ENCODE data around the gene NDUFA7.
"Not testable (repeated sequence)": the region's sequence is repeated elsewhere in the genome, so short reads cannot be mapped to it uniquely, and the experiment has no call there.

NDUFA7 gene

DNA sequence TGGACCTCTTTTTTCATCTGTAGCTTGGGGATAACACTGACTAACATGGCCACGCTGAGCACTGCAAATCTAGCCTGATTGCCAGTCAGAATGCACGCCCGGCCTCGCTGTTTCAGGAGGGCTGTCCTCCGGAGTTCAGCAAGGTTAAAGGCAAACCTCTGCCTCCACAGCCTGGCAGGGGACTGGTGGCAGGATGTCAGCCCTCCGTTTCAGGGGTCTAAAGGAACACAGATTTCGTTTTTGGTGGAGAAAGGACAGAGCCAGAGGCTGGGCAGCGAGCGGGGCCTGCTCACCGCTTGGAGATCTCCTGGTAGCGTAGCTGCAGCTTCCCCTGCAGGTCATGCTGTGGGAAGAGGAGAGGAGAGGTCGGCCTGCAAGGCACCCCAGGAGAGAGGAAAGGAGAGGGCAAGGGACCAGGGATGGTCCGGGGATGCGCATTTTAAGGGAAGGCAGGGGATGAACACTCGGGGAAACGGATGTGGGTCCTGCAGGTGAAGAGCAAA, 560 bp downstream of the NDUFA7 start:
- in situ Hi-C loops (cut with MboI; ENCODE audit: low sequenced_read_pairs), result no loop called here

DNA sequence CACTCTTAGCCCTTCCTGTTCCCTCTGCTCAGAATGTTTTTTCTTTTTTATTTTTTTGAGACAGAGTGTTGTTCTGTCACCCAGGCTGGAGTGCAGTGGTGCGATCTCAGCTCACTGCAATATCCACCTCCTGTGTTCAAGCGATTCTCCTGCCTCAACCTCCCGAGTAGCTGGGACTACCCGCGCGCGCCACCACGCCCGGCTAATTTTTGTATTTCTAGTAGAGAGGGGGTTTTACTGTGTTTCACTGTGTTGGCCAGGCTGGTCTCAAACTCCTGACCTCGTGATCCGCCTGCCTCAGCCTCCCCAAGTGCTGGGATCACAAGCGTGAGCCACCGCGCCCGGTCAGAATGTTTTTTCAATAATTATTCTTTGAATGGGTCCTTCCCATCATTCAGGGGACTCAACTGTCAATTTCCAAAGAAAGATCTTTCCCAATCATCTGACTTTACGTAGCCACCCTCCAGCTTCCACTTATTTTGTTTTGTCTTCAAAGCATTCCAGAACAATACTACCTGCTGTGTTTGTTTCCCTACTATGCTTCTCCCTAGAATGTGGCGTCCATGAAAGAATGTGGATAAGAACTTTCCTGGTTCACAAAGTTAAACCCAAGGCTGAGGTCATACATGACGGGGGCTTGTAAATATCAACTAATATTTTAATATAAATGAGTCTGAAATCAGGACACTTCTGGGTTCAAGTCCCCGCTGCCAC, 1.2 kb downstream of the NDUFA7 start:
- in situ Hi-C loops (cut with MboI; ENCODE audit: low sequenced_read_pairs), result no loop called here

DNA sequence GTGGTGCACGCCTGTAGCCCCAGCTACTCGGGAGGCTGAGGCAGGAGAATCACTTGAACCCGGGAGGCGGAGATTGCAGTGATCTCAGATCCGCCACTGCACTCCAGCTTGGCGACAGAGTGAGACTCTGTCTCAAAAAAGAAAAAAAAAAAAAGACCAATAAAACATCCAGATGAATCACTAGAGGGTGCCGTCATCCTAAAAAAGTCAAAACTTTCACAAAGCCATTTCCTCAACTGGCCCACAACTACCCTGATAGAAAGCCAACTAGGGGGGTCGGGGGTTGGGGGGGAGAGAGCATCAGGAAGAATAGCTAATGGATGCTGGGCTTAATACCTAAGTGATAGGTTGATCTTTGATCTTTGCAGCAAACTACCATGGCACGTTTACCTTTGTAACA, 2.3 kb downstream of the NDUFA7 start:
- in situ Hi-C loops (cut with MboI; ENCODE audit: low sequenced_read_pairs), result not testable (repeated sequence)

DNA sequence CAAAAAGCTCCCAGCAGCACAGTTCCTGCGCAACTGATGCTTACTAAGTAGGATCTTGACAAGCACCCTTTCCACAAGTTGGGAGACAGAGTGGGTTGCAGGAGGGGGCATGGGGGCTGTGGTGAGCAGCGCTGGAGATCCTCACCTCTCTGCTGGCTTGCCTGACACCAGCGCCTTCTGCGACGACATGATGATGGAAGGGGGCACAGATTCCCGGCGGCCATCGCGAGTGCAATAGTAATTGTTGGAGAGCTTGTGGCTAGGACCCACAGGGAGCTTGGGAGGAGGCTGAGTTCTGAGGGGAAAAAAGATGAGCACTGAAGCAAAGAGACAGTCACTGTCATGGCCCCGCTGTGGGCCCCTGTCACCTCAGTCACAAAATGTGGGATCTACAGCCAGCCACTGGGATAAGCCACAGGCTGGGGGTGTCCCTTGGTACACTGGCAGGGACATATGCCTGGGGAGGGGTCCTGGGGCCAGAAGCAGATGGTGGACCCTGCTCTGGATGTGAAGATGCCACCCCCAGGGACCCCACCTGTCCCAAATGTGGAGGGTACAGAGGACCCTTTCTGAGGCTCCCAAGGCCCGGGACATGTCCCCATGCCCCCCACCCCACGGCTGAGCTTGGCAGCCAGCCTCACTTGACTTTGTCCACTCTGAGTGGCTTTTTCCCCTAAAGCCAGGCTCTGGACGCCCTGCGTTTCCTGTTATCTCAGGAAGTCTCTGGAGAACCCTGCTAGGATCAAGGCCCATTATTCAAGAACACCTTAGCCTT, 4.6 kb downstream of the NDUFA7 start:
- in situ Hi-C loops (cut with MboI; ENCODE audit: low sequenced_read_pairs), result no loop called here

DNA sequence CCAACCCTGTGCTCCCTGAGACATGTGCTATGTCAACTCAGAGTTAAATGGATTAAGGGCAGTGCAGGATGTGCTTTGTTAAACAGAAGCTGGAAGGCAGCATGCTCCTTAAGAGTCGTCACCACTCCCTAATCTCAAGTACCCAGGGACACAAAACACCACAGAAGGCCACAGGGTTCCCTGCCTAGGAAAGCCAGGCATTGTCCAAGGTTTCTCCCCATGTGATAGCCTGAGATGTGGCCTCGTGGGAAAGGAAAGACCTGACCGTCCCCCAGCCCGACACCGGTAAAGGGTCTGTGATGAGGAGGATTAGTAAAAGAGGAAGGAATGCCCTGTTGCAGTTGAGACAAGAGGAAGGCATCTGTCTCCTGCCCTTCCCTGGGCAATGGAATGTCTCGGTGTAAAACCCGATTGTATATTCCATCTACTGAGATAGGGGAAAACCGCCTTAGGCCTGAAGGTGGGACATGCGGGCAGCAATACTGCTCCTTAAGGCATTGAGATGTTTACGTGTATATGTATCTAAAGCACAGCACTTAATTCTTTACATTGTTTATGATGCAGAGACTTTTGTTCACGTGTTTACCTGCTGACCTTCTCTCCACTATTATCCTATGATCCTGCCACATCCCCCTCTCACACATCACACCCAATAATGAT, 6.1 kb downstream of the NDUFA7 start:
- in situ Hi-C loops (cut with MboI; ENCODE audit: low sequenced_read_pairs), result not testable (repeated sequence)

DNA sequence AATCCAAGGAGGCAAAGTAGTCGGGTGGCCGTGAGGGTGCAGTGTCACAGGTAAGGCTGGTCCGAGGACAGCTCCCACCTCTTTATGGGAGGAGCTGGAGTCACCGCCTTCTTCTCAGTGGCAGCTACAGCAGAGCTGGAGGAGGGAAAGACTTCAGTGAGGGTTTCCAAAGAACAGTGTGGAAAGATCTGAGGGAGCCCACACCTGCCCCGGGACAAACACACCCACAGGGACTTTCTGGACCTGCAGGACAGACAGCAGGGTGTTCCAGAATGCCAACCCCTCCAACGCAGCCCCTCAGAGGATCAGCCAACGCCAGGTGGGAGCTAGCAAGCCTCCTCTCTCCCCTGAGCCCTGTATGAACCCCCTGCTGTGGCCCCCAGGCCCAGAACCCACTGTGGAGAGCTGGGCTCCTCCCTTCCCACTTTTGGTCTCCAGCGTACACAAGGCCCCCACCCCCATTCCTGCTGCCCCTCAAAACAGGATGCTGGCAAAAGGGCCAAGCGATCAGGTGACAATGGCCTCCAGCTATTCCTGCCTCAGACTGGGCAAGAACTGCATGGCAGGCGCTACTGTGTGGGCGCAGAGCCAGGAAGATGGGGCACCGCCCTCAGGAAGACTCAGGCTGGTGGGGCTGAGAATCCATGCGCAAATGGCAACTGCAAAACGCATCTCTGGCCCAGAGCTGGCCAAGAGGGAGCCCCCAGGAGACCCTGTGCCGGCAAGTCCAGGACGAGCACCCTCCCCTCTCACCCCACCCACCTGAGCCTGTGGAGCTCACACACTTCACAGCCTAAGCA, 9.5 kb downstream of the NDUFA7 start:
- in situ Hi-C loops (cut with MboI; ENCODE audit: low sequenced_read_pairs), result no loop called here

DNA sequence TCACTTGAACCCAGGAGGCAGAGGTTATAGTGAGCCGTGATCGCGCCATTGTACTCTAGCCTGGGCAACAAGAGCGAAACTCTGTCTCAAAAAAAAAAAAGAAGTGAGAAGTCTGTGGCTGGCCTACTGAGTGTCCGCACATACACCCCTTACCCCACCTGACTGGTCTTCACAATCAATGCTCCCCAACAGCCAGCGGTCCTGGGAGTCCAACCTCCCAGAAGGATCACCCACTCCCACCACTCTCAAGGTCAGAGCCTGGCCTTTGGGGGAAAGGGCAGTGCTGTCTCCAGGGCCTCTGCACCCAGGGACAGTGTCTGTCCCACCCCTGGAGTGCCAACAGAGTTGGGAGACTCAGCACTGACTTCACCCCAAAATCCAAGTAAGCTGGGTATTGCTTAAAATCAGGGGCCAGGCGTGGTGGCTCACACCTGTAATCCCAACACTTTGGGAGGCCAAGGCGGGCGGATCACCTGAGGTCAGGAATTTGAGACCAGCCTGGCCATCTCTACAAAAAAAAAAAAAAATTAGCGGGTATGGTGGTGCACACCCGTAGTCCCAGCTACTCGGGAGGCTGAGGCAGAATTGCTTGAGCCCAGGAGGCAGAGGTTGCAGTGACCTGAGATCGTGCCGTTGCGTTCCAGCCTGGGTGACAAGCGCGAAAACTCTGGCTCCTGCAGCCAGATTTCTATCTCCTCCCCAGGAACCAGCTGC, 10.7 kb downstream of the NDUFA7 start:
- in situ Hi-C loops (cut with MboI; ENCODE audit: low sequenced_read_pairs), result no loop called here

DNA sequence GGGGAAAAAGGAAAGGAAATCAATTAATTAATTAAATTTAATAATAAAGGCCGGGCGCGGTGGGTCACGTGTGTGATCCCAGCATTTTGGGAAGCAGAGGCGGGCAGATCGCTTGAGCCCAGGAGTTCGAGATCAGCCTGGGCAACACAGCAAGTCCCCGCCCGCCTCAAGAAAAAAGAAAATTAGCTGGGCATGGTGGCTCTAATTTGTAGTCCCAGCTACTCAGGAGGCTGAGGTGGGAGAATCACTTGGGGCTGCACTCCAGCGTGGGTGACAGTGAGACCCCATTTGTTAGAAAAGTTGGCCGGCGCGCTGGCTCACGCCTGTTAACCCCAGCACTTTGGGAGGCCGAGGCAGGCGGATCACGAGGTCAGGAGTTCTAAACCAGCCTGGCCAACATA, 12.3 kb downstream of the NDUFA7 start:
- in situ Hi-C loops (cut with MboI; ENCODE audit: low sequenced_read_pairs), result no loop called here

DNA sequence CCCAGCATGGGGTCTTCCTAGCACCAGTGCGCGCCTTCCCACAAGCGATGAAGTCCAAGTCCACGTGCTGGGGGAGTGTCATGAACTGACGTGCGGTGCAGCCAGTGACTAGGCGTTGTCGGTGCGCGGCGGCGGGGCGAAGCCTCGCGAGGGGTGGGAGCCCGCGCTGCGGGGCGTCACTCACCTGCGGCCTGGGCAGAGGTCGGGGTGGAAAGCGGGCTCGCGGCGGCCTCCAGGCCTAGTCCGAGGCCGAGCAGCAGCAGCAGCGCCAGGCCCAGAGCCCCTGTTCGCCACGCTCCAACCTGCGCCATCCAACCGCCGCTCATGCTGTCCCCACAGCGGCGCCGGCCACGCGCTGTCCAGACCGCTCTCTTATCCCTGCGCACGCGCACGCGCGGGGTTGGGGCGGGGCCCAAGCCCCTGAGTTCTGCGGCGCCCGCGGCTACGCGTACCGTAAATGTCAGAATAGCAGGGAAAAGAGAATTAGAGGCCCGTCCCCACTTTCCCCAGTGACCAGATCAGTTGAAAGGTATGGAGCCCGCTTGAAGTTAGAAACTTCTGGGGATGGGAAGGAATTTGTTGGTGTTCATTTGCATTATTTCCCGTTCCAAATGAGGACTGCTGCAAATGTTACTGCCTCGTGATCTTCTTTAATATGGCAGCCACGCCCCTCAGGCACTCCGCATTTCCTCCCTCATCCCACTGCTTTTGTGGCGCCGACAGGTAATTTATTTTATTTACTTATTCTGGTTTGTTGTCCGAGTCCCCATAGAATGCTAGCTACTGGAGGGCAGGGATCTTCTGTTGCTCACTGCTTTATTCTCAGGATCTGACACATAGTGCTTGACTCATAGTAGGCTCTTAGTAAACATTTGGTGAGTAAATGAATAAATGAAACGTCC, 13.0 kb downstream of the NDUFA7 start, which contains the start of gene CD320:
CD320 (minus strand) TSS at position 394 of the 902 bp plus-strand sequence; CDS start at position 326, 68 bp downstream.
- in situ Hi-C loops (cut with MboI; ENCODE audit: low sequenced_read_pairs), result no loop called here

DNA sequence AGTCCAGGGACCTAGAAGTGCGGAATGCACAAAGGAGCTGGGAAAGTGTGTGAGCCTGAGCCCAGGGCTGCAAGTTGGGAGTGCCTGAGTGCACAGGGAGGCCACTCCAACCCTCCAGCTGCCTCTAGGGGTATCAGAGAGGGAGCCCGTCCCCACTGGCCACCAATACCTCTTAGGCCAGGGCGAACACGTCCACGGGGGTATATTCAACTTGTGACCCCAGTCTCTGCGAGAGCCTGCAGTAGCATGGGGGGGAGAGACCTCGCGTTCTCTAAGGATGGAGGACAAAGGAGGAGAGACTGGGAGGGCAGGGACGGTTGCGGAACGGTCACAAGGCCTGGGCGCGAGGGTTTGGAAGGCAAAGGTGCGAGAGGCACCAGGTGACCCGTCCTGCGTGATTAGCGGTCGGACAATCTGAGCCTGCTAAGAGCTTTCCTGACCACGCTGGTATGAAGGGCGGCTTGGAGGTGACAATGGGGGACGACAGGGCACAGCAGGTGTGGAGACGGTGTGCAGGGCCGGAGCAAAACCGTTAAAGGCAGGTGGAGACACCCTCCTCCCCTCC, 13.7 kb downstream of the NDUFA7 start:
- in situ Hi-C loops (cut with MboI; ENCODE audit: low sequenced_read_pairs), result no loop called here

DNA sequence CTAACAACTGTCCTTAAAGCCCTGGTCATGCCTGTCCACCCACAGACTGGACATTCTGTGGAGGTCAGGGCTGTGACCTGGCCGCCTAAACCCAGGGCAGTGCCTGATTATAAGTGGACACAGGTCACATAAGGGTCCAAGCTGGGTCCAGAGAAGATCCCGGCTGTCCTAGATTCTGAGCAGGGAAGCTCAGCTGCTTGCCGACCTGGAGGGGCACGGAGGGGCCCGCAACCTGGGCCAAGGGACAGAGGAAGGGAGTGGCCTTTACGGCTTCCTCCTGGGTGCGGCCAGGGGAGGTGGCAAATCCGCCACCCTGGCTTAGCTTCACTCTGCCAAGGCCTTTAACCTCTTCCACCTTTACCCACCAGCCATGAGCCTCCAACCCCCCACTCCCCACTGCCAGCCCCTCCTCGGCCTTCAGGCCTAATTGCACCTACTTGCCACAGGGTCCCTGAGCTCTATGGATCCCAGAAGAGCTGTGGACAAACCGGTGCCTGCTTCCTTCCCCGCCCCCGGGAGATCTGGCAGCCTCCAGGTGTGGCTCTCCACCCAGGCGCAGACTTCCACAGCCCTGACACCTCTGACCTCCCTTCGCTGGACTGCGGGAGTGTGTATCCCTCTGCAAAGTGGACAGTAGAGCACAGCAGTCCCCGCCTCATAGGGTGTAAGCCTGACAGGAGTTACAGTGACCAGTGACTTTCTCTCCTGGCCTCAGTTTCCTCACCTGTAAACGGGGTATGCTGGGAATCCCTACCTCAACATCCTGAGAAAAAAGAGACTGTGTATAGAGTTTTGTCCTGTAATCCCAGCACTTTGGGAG, 14.7 kb downstream of the NDUFA7 start:
- in situ Hi-C loops (cut with MboI; ENCODE audit: low sequenced_read_pairs), result no loop called here

DNA sequence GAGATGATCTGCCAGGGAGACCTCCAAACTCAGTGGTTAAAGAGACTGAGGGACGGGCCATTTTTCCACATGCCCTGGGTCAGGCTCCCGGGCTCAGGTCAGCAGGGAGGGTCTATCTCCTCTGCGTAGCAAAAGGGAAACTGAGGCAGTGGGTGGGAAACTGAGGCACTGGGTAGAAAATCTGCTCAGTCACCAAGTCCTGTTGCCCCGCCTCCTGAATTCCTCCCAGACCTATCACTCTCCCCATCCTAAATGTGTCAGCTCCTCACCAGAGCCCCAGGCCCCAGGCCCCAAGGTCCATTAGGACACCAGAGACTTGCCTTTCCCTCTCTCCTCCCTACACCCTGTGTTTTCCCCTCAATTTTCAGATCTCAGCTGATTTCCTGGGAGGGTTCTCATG, 15.4 kb downstream of the NDUFA7 start:
- in situ Hi-C loops (cut with MboI; ENCODE audit: low sequenced_read_pairs), result no loop called here

DNA sequence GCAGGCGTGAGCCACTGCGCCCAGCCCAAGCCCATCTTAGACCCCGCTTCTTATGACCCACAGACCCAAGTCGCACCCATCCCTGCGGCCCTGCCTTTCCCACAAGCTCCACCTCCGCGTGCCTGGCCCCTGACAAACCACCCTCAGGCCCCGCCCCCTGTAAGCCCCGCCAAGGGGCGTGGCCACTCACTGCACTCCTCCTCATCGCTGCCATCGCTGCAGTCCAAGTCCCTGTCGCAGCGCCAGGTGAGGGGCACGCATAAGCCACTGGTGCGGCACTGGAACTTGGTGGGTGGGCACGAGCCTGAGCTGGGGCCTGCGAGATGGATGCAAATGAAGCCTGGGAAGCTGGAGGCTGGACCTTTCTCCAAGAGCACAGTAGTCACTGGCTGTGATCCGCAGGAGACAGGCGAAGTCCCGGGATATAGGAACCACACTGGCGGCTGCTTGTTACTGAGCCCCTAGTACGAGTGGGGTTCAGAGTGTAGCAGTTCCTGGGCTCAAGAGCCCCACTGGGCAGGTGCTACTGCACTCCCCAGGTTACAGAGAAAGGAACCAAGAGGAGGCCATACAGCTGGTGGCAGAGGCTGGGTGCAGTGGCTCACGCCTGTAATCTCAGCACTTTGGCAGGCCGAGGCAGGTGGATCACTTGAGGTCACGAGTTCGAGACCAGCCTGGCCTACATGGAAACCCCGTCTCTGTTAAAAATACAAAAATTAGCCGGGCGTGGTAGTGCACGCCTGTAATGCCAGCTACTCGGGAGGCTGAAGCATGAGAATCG, 16.1 kb downstream of the NDUFA7 start:
- in situ Hi-C loops (cut with MboI; ENCODE audit: low sequenced_read_pairs), result no loop called here

DNA sequence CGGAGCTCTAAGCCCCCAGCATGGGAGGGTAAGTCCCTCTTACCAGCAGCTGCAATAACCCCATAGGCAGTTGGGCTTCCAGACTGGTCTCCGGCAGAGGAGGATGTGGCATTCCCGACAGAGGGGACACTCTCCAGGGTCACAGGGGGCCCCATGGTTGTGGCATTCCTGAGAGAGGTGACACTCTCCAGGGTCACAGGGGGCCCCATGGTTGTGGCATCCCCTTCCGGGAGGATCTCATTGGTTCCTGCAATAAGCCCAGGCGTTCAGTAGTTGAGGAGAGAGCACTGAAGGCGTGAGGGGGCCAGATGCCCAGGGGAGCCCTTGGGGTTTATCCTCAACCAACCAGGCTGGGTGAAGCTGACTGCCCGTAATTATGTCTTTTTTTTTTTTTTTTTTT, 18.4 kb downstream of the NDUFA7 start:
- in situ Hi-C loops (cut with MboI; ENCODE audit: low sequenced_read_pairs), result no loop called here

DNA sequence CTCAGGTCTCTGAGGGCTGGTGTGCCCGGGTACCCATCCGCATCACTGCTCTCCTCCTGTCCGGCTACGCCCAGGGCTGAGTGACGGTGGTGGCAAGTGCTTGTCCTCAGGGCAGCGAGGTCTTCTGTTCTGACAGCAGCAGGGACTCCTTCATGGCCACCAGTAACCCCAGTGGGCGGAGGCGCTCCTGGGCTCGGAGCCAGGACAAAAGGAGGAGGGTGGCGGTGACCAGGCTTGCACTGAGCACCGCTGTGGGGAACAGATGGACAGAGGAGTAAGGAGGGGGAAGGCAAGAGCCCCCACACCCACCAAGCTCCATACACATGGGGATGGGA, 18.9 kb downstream of the NDUFA7 start:
- in situ Hi-C loops (cut with MboI; ENCODE audit: low sequenced_read_pairs), result no loop called here

DNA sequence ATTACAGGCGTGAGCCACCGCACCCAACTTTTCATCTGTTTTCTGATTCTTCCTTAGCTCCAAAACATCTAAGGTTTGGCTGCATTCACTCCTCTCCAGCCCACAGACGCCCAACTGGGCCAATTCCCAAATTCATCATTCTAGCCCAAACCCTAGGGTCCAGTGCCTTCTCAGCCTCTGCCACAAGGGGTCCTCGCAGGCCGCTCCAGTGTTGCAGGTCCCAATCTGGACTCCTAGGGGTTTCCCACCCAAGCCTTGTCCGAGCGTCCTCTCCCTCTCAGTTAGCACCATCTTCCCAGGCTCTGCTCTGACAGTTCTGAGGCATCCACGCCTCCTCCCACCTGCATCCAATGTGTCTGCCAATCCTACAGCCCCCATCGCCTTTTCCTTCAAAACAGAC, 29.8 kb downstream of the NDUFA7 start:
- in situ Hi-C loops (cut with MboI; ENCODE audit: low sequenced_read_pairs), result not testable (repeated sequence)

DNA sequence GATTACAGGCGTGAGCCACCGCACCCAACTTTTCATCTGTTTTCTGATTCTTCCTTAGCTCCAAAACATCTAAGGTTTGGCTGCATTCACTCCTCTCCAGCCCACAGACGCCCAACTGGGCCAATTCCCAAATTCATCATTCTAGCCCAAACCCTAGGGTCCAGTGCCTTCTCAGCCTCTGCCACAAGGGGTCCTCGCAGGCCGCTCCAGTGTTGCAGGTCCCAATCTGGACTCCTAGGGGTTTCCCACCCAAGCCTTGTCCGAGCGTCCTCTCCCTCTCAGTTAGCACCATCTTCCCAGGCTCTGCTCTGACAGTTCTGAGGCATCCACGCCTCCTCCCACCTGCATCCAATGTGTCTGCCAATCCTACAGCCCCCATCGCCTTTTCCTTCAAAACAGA, 44.7 kb downstream of the NDUFA7 start:
- in situ Hi-C loops (cut with MboI; ENCODE audit: low sequenced_read_pairs), result not testable (repeated sequence)

Measured in hTERT RPE-1 (cell line).